IMR-90 (cell line): ENCODE data around the gene COX19. TPM values are rescaled to one million over a fixed set of nuclear protein-coding genes. Genes with fewer than 3 reads are reported as not detected.

Source experiments
- ATAC-seq: fragments of 200-7000 bp; cut with Tn5 transposase; 2 replicates; pipeline ENCODE4 v1.9.1; 2020; ENCODE audit warnings: low read depth, mild to moderate bottlenecking, moderate library complexity
- BruUV-seq: library from RNA; stranded (reverse); fragments of 400-500 nt; replicated peaks from 2 replicates; lab custom pipeline; 2021; lab: Mats Ljungman, UMichigan
- CTCF ChIA-PET: fragments of 300-600 bp; formaldehyde crosslinking; extraction: SDS; loops from one replicate; lab custom pipeline; 2021; ENCODE audit warnings: antibody characterized with exemption; lab: Yijun Ruan, JAX
- POLR2A ChIA-PET: fragments of 300-600 bp; sonication (Branson Sonifier 250); formaldehyde crosslinking; loops from one replicate; lab custom pipeline; 2022; ENCODE audit warnings: antibody characterized with exemption; ENCODE audit not compliant: unreplicated experiment; lab: Charles Lee
- DNase-seq: peaks from one replicate; pipeline ENCODE4 v3.0.0; 2013
- H2AFZ ChIP-seq: replicated peaks from 2 replicates; pipeline ENCODE3; 2013; ENCODE audit warnings: low read length, mild to moderate bottlenecking; ENCODE audit not compliant: poor library complexity
- H2AK5ac ChIP-seq: 2 replicates; pipeline ENCODE4 v1.6.1; 2013; ENCODE audit warnings: low read depth, low read length, inconsistent platforms
- H2AK9ac ChIP-seq: replicated peaks from 2 replicates; pipeline ENCODE3; 2013; ENCODE audit warnings: mild to moderate bottlenecking, low read depth, low read length, moderate library complexity; ENCODE audit not compliant: poor library complexity
- H2BK120ac ChIP-seq: 2 replicates; pipeline ENCODE4 v1.6.1; 2013; ENCODE audit warnings: low read depth, low read length, inconsistent platforms
- H2BK15ac ChIP-seq: 3 replicates; pipeline ENCODE4 v1.6.1; 2013; ENCODE audit warnings: low read depth, low read length, inconsistent platforms
- H2BK20ac ChIP-seq: 2 replicates; pipeline ENCODE4 v1.6.1; 2013; ENCODE audit warnings: low read depth, mild to moderate bottlenecking, inconsistent platforms, low read length, moderate library complexity
- H2BK5ac ChIP-seq: 2 replicates; pipeline ENCODE4 v1.6.1; 2013; ENCODE audit warnings: mild to moderate bottlenecking, low read depth, low read length, inconsistent platforms; ENCODE audit not compliant: poor library complexity, severe bottlenecking
- H3K14ac ChIP-seq: replicated peaks from 2 replicates; pipeline ENCODE4 v1.6.1; 2013; ENCODE audit warnings: low read depth, low read length, inconsistent platforms
- H3K18ac ChIP-seq: 2 replicates; pipeline ENCODE4 v1.6.1; 2013; ENCODE audit warnings: low read depth, low read length, control low read depth
- H3K23ac ChIP-seq: 2 replicates; pipeline ENCODE4 v1.6.1; 2013; ENCODE audit warnings: low read depth, low read length, inconsistent platforms
- H3K27ac ChIP-seq: 2 replicates; pipeline ENCODE4 v1.5.1; 2013; ENCODE audit warnings: mild to moderate bottlenecking, control low read depth, low read length; ENCODE audit not compliant: insufficient read depth
- H3K27me3 ChIP-seq: 2 replicates; pipeline ENCODE4 v1.6.1; 2013; ENCODE audit warnings: low read length; ENCODE audit not compliant: control insufficient read depth, insufficient read depth
- H3K36me3 ChIP-seq: 2 replicates; pipeline ENCODE4 v1.6.1; 2013; ENCODE audit warnings: low read length, mixed read lengths; ENCODE audit not compliant: control insufficient read depth, insufficient read depth
- H3K4ac ChIP-seq: 2 replicates; pipeline ENCODE4 v1.6.1; 2013; ENCODE audit warnings: low read depth, low read length, inconsistent platforms
- H3K4me1 ChIP-seq: 2 replicates; pipeline ENCODE4 v1.6.1; 2013; ENCODE audit warnings: low read length, mixed read lengths; ENCODE audit not compliant: control insufficient read depth, insufficient read depth
- H3K4me2 ChIP-seq: 2 replicates; pipeline ENCODE4 v1.6.1; 2013; ENCODE audit warnings: low read depth, mild to moderate bottlenecking, control low read depth, low read length, moderate library complexity
- H3K4me3 ChIP-seq: 2 replicates; pipeline ENCODE4 v1.5.1; 2013; ENCODE audit warnings: low read depth, mild to moderate bottlenecking, control low read depth, low read length, moderate library complexity; ENCODE audit not compliant: insufficient read depth
- H3K56ac ChIP-seq: 2 replicates; pipeline ENCODE4 v1.6.1; 2013; ENCODE audit warnings: low read length, inconsistent platforms; ENCODE audit not compliant: insufficient read depth; ENCODE audit errors: extremely low read depth
- H3K79me1 ChIP-seq, 2 experiments: 2 replicates each; pipeline ENCODE4 v1.6.1; 2013; ENCODE audit warnings: low read length in 2 of 2, inconsistent platforms in 1 of 2, low read depth in 1 of 2
- H3K9ac ChIP-seq: 2 replicates; pipeline ENCODE4 v1.6.1; 2013; ENCODE audit warnings: low read depth, low read length, control low read depth
- H3K9me1 ChIP-seq: 2 replicates; pipeline ENCODE4 v1.6.1; 2013; ENCODE audit warnings: low read length, inconsistent platforms; ENCODE audit not compliant: insufficient read depth
- H3K9me3 ChIP-seq: 2 replicates; pipeline ENCODE4 v1.6.1; 2013; ENCODE audit warnings: low read length; ENCODE audit not compliant: control insufficient read depth, insufficient read depth
- H4K20me1 ChIP-seq: 2 replicates; pipeline ENCODE4 v1.6.1; 2013; ENCODE audit warnings: low read length, inconsistent platforms; ENCODE audit not compliant: insufficient read depth
- H4K5ac ChIP-seq: 2 replicates; pipeline ENCODE4 v1.6.1; 2013; ENCODE audit warnings: mild to moderate bottlenecking, low read depth, low read length, control low read depth
- H4K8ac ChIP-seq, 2 experiments: 2 replicates each; pipeline ENCODE4 v1.6.1; 2013; ENCODE audit warnings: low read depth in 2 of 2, low read length in 2 of 2, control low read depth in 1 of 2, inconsistent platforms in 1 of 2
- H4K91ac ChIP-seq: 2 replicates; pipeline ENCODE4 v1.6.1; 2013; ENCODE audit warnings: low read depth, low read length, inconsistent platforms; ENCODE audit not compliant: insufficient read depth
- CEBPB ChIP-seq: IDR thresholded peaks from 2 replicates; pipeline ENCODE4 v1.6.1; 2012; ENCODE audit warnings: low read depth, low read length, improper control_type of control experiment
- CHD1 ChIP-seq: IDR thresholded peaks from 2 replicates; pipeline ENCODE4 v1.6.1; 2012; ENCODE audit warnings: low read depth, low read length, improper control_type of control experiment
- NFE2L2 ChIP-seq: fragments of 150-350 bp; IDR thresholded peaks from 2 replicates; pipeline ENCODE4 v1.6.1; 2016; ENCODE audit warnings: low read depth, mild to moderate bottlenecking, low read length
- WGBS, 2 experiments: methylation state at CpG; one replicate each; pipeline versions ENCODE4 v1.1.5 to v1.1.7; 2013; ENCODE audit warnings: missing lambda C conversion rate in 2 of 2; ENCODE audit not compliant: insufficient read length in 1 of 2; ENCODE audit errors: extremely low coverage in 2 of 2; 5-methylcytosine and 5-hydroxymethylcytosine counted together
- dilution Hi-C: fragments of 300-500 bp; cut with HindIII; formaldehyde crosslinking; loops from one replicate; pipeline ENCODE4 v1.14.3; 2018; ENCODE audit warnings: low sequenced_read_pairs; ENCODE audit not compliant: unreplicated experiment
- in situ Hi-C: fragments of 300-500 bp; cut with MboI; formaldehyde crosslinking; loops from 3 replicates; pipeline ENCODE4 v1.14.3; 2019; ENCODE audit warnings: low sequenced_read_pairs, inconsistent platforms, mixed read lengths
- intact Hi-C: fragments of 100-400 bp; cut with micrococcal nuclease; formaldehyde crosslinking; loops from 2 replicates; pipeline ENCODE4 v1.10.0; 2022
- polyA plus RNA-seq, 3 experiments: library from polyadenylated mRNA; depleted of rRNA; stranded (reverse); fragments of >200 nt; gene quantifications; 2 replicates each; pipeline ENCODE4 v1.2.3, GENCODE V29; 2012; ENCODE audit warnings: low replicate concordance in 1 of 3
- total RNA-seq: library from RNA; depleted of rRNA; stranded (reverse); fragments of >200 nt; gene quantifications from 2 replicates; pipeline ENCODE4 v1.2.3, GENCODE V29; 2012
- TF ChIP-seq, protein P1 (sequence below): conservative IDR thresholded peaks from 2 replicates; pipeline ENCODE4 v1.5.1; 2012; ENCODE audit warnings: mild to moderate bottlenecking, low read depth, low read length, improper control_type of control experiment

COX19 gene
- total and polyA plus RNA-seq, 2 of the 4 experiments (the other 2 are of a cell fraction): 3.9 to 7.3 TPM

DNA sequence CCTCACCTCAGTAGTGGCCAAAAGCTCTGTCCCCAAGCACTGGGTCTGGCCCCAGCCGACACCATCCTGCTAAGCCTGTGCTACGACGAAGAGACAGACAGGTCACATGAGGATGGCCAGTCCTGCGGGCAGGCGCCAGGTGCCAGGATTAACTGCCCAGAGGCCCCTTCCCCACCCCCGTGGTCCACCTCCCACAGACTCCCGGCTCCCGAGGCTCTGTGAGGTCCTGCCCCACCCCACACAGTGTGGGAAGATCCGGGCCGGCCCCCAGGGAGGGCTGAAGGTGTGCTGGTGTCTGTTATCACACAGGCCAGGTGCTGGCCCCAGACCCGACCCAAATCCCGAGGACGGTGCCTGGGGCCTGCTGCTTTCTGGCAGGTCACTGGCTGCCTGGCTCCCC, 34.9 kb upstream of the COX19 start:
- CTCF ChIA-PET: no interaction called here
- peaks cover 4% of the 10 kb centered on the region for H3K9me1 ChIP-seq
- in situ Hi-C loops: no loop called here

More for the DNA sequence above, 34.9 kb upstream of the COX19 start:
- Histone ChIP-seq H3K4me1 (no peaks in the 10 kb centered on the region), H3K4me2 (no peak overlapping the region), H3K79me1 (peaks cover 0 to 39% of the 10 kb centered on the region in 2 experiments; a peak in 3 of 4 replicates), H3K27ac (no peak overlapping the region), H2AFZ (peak overlapping the region; percentile 11), H3K14ac (no peak overlapping the region), H4K91ac (no peak overlapping the region), H2BK20ac (no peak overlapping the region), H2AK5ac (no peak overlapping the region), H3K23ac (no peak overlapping the region), H3K18ac (no peak overlapping the region), H2BK5ac (no peak overlapping the region), H2AK9ac (no peak overlapping the region), H3K36me3 (peaks cover 23% of the 10 kb centered on the region), H4K20me1 (peaks cover 27% of the 10 kb centered on the region), H3K4me3 (no peak overlapping the region), H4K8ac (no peak overlapping the region), H2BK120ac (no peak overlapping the region), H3K4ac (no peak overlapping the region), H4K5ac (no peak overlapping the region), H3K27me3 (no peaks in the 10 kb centered on the region), H3K56ac (no peak overlapping the region), H3K9me3 (no peaks in the 10 kb centered on the region), H3K9ac (no peak overlapping the region), H2BK15ac (no peak overlapping the region)
- no peak for ATAC-seq
- TF ChIP-seq CHD1 (no peak), CEBPB (no peak), NFE2L2 (no peak)
- TF ChIP-seq, protein P1, sequence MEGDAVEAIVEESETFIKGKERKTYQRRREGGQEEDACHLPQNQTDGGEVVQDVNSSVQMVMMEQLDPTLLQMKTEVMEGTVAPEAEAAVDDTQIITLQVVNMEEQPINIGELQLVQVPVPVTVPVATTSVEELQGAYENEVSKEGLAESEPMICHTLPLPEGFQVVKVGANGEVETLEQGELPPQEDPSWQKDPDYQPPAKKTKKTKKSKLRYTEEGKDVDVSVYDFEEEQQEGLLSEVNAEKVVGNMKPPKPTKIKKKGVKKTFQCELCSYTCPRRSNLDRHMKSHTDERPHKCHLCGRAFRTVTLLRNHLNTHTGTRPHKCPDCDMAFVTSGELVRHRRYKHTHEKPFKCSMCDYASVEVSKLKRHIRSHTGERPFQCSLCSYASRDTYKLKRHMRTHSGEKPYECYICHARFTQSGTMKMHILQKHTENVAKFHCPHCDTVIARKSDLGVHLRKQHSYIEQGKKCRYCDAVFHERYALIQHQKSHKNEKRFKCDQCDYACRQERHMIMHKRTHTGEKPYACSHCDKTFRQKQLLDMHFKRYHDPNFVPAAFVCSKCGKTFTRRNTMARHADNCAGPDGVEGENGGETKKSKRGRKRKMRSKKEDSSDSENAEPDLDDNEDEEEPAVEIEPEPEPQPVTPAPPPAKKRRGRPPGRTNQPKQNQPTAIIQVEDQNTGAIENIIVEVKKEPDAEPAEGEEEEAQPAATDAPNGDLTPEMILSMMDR: no peak
- no peak for DNase-seq
- intact Hi-C loops: no loop called here
- 87% methylated on average over 3 of the region's 13 CpGs; no CpG with 5 or more reads in 1 of the 2 experiments for WGBS, 2 experiments
- POLR2A ChIA-PET: no interaction called here
- no TSS peak for BruUV-seq
- dilution Hi-C loops: no loop called here
